ENCODE measurements around the gene NAB1. TPM values are rescaled to one million over a fixed set of nuclear protein-coding genes. Genes with fewer than 3 reads are reported as not detected.
"Not testable (repeated sequence)": the region's sequence is repeated elsewhere in the genome, so short reads cannot be mapped to it uniquely, and the experiment has no call there.

Gene NAB1
- total RNA-seq, 1 experiment from 2014 or later = 36.9 TPM

DNA sequence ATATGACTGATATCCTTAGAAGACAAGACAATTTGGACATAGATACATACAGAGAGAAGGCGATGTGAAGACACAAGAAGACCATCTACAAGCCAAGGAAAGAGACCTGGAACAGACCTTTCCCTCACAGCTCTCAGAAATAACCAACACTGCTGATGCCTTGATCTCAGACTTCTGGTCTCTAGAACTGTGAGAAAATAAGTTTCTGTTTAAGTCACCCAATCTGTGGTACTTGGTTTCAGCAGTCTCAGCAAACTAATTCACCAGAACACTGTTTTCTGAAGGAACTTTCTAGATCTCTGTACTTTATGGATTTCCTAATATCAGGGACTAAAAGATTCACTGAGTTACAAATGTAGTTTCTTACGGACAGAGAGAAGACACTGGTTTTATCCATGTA lies 58.8 kb downstream of the NAB1 start:
- Mint-ChIP-seq H3K9me3 (peaks cover 3 to 15% of the 10 kb centered on the region in 2 experiments; a peak in 4 of 5 replicates), H3K36me3 (ENCODE audit: insufficient read depth in 1 of 3, low read depth in 3 of 3) (peaks cover 3 to 8% (median 5%) of the 10 kb centered on the region in 3 experiments; a peak in 6 of 7 replicates), H3K27ac (no peak overlapping the region), H3K27me3 (ENCODE audit: low read depth) (peaks cover 2% of the 10 kb centered on the region; the same call in 1 of the 2 replicates), H3K4me3 (no peak overlapping the region), H3K4me1 (peaks cover 0 to 5% of the 10 kb centered on the region in 2 experiments; a peak in 2 of 4 replicates)
- Histone ChIP-seq H2AFZ (ENCODE audit: low read length) (no peak overlapping the region), H3K27ac (ENCODE audit: insufficient read length, low read depth, low read length) (no peak overlapping the region), H3K56ac (ENCODE audit: insufficient read length, low read depth, low read length) (no peak overlapping the region), H4K8ac (replicated peaks; ENCODE audit: insufficient read length, low read depth, low read length) (no peak overlapping the region), H4K20me1 (ENCODE audit: control insufficient read depth, insufficient read depth, insufficient read length) (no peaks in the 10 kb centered on the region), H4K91ac (ENCODE audit: insufficient read length, low read depth, low read length) (no peak overlapping the region), H3K18ac (ENCODE audit: insufficient read length, low read depth, low read length) (no peak overlapping the region), H2BK12ac (ENCODE audit: insufficient read length, low read depth, low read length) (no peak overlapping the region), H3K4ac (ENCODE audit: low read depth, low read length) (no peak overlapping the region), H3K23ac (ENCODE audit: insufficient read length, low read depth, low read length) (no peak overlapping the region), H3K23me2 (ENCODE audit: insufficient read length, low read depth, low read length, poor library complexity, severe bottlenecking) (no peaks in the 10 kb centered on the region), H3K79me1 (ENCODE audit: insufficient read depth, low read depth, low read length, poor library complexity, severe bottlenecking) (no peaks in the 10 kb centered on the region), H3K4me2 (ENCODE audit: insufficient read depth, insufficient read length, low read length) (no peak overlapping the region), H2BK120ac (ENCODE audit: low read depth, low read length, poor library complexity, severe bottlenecking) (no peak overlapping the region), H3K27me3 (ENCODE audit: insufficient read depth, low read length) (no peaks in the 10 kb centered on the region), H2BK5ac (ENCODE audit: insufficient read length, low read length) (no peak overlapping the region), H3K14ac (ENCODE audit: insufficient read depth, low read length) (no peak overlapping the region), H3T11ph (ENCODE audit: low read length) (no peak overlapping the region), H2AK5ac (ENCODE audit: insufficient read length, low read length) (no peak overlapping the region), H3K9me3 (ENCODE audit: control insufficient read depth, low read depth, low read length) (no peaks in the 10 kb centered on the region), H2BK15ac (ENCODE audit: low read depth, low read length) (no peak overlapping the region), H3K9ac (ENCODE audit: extremely low read depth, insufficient read length, low read length) (no peak overlapping the region), H3K4me1 (ENCODE audit: insufficient read depth, low read length) (no peaks in the 10 kb centered on the region), H3K79me2 (ENCODE audit: insufficient read depth, low read length) (no peaks in the 10 kb centered on the region), H4K5ac (ENCODE audit: insufficient read length, low read depth, low read length) (no peak overlapping the region), H2BK20ac (ENCODE audit: low read depth, low read length, poor library complexity, severe bottlenecking) (no peak overlapping the region)
- TF ChIP-seq, protein P1, sequence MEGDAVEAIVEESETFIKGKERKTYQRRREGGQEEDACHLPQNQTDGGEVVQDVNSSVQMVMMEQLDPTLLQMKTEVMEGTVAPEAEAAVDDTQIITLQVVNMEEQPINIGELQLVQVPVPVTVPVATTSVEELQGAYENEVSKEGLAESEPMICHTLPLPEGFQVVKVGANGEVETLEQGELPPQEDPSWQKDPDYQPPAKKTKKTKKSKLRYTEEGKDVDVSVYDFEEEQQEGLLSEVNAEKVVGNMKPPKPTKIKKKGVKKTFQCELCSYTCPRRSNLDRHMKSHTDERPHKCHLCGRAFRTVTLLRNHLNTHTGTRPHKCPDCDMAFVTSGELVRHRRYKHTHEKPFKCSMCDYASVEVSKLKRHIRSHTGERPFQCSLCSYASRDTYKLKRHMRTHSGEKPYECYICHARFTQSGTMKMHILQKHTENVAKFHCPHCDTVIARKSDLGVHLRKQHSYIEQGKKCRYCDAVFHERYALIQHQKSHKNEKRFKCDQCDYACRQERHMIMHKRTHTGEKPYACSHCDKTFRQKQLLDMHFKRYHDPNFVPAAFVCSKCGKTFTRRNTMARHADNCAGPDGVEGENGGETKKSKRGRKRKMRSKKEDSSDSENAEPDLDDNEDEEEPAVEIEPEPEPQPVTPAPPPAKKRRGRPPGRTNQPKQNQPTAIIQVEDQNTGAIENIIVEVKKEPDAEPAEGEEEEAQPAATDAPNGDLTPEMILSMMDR (conservative IDR thresholded peaks at IDR 0.05) = no peak
- no peak for DNase-seq
- WGBS (ENCODE audit: extremely low coverage, insufficient read length, low lambda C conversion rate) = no CpG with 5 or more reads among the region's 2 CpGs

DNA sequence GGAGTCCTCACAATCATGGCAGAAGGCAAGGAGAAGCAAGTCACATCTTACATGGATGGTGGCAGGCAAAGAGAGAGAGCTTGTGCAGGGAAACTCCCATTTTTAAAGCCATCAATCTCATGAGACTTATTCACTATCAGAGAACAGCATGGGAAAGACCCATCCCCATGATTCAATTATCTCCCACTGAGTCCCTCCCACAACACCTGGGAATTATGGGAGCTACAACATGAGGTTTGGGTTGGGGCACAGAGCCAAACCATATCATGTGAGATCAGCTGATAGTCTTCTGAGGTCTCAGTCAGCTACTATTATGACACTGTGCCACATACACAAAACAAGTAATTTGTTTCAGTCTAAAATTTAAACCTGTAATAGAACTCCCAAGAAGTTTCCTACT lies 59.8 kb downstream of the NAB1 start:
- H2AK5ac ChIP-seq (ENCODE audit: insufficient read length, low read length); H2BK20ac ChIP-seq (ENCODE audit: low read depth, low read length, poor library complexity, severe bottlenecking): not testable (repeated sequence)

More for the DNA sequence above, 59.8 kb downstream of the NAB1 start:
- not testable (repeated sequence) for H2BK120ac ChIP-seq (ENCODE audit: low read depth, low read length, poor library complexity, severe bottlenecking); H3K4me1 Mint-ChIP-seq; H2BK12ac ChIP-seq (ENCODE audit: insufficient read length, low read depth, low read length); H3K23ac ChIP-seq (ENCODE audit: insufficient read length, low read depth, low read length); H3K4ac ChIP-seq (ENCODE audit: low read depth, low read length); H3K14ac ChIP-seq (ENCODE audit: insufficient read depth, low read length); H3K4me2 ChIP-seq (ENCODE audit: insufficient read depth, insufficient read length, low read length); H2BK5ac ChIP-seq (ENCODE audit: insufficient read length, low read length); H3T11ph ChIP-seq (ENCODE audit: low read length); H3K18ac ChIP-seq (ENCODE audit: insufficient read length, low read depth, low read length); H3K27me3 Mint-ChIP-seq (ENCODE audit: low read depth); H3K4me1 ChIP-seq (ENCODE audit: insufficient read depth, low read length); H3K23me2 ChIP-seq (ENCODE audit: insufficient read length, low read depth, low read length, poor library complexity, severe bottlenecking); H3K4me3 Mint-ChIP-seq; H4K8ac ChIP-seq (replicated peaks; ENCODE audit: insufficient read length, low read depth, low read length); DNase-seq; H3K79me2 ChIP-seq (ENCODE audit: insufficient read depth, low read length); H3K9me3 ChIP-seq (ENCODE audit: control insufficient read depth, low read depth, low read length); H3K56ac ChIP-seq (ENCODE audit: insufficient read length, low read depth, low read length); H2AFZ ChIP-seq (ENCODE audit: low read length); H4K20me1 ChIP-seq (ENCODE audit: control insufficient read depth, insufficient read depth, insufficient read length); H3K27ac Mint-ChIP-seq; H3K27ac ChIP-seq (ENCODE audit: insufficient read length, low read depth, low read length); H3K9ac ChIP-seq (ENCODE audit: extremely low read depth, insufficient read length, low read length); H3K36me3 Mint-ChIP-seq (ENCODE audit: insufficient read depth in 1 of 3, low read depth in 3 of 3); H3K27me3 ChIP-seq (ENCODE audit: insufficient read depth, low read length); H4K5ac ChIP-seq (ENCODE audit: insufficient read length, low read depth, low read length); H2BK15ac ChIP-seq (ENCODE audit: low read depth, low read length); H4K91ac ChIP-seq (ENCODE audit: insufficient read length, low read depth, low read length); H3K79me1 ChIP-seq (ENCODE audit: insufficient read depth, low read depth, low read length, poor library complexity, severe bottlenecking)
- peaks cover 3 to 15% of the 10 kb centered on the region in 2 experiments; a peak in 4 of 5 replicates for H3K9me3 Mint-ChIP-seq
